Prostate gland (tissue), 2 donors: ENCODE data around the gene CUL1.

Experiments used
- CTCF ChIP-seq, 4 experiments: fragments of 200-600 bp in 2 of 4; fragments of 450-650 bp in 2 of 4; sonication (generic) in 2 of 4; IDR thresholded peaks; 1 replicate in 3 of 4; 2 replicates in 1 of 4; pipeline ENCODE4 v1.5.1; 2016 to 2019; ENCODE audit warnings: antibody characterized with exemption in 4 of 4, mild to moderate bottlenecking in 2 of 4, moderate library complexity in 2 of 4
- POLR2A ChIP-seq: fragments of 450-650 bp; IDR thresholded peaks from one replicate; pipeline ENCODE4 v1.6.1; 2016; ENCODE audit warnings: antibody characterized with exemption, mild to moderate bottlenecking
- POLR2AphosphoS5 ChIP-seq: sonication (generic); formaldehyde crosslinking; IDR thresholded peaks from one replicate; pipeline ENCODE4 v1.6.1; 2017; ENCODE audit warnings: antibody characterized with exemption

- no peak for TF ChIP-seq POLR2A
- TF ChIP-seq CTCF (IDR thresholded peaks at IDR 0.05) = no peak
- no peak for TF ChIP-seq POLR2AphosphoS5
Observed at GRCh38 chr7:148694631-148695030, 4.1 kb upstream of the CUL1 start.
